C1 segment of cervical spinal cord (tissue), 14 donors: ENCODE data around the gene RNF5.
"Not testable (repeated sequence)": the region's sequence is repeated elsewhere in the genome, so short reads cannot be mapped to it uniquely, and the experiment has no call there.

ENCODE experiments used
- DNase-seq, 14 donors: peaks; one replicate each; lab custom pipeline; 2025; lab: John Stamatoyannopoulos, UW

RNF5 gene

GRCh38 chr6:32175322-32175710 is 2.9 kb upstream of the RNF5 start:
- no peak for DNase-seq

- DNase-seq, result peak; percentile 37 to 98 (median 95)
Observed at GRCh38 chr6:32175711-32176475, 2.3 kb upstream of the RNF5 start, which contains the start of gene AGPAT1. Gene AGPAT1, minus strand, starts transcription at chr6:32176084. Its CDS starts 4,588 bp downstream, at chr6:32171496.

- DNase-seq, result no peak
Observed at GRCh38 chr6:32176476-32177182, 1.6 kb upstream of the RNF5 start.

- peak in 3 of 14 donors; percentile 54 to 75 (median 65) for DNase-seq
Observed at GRCh38 chr6:32177183-32177787, 920 bp upstream of the RNF5 start.

GRCh38 chr6:32178547-32179440 is 589 bp downstream of the RNF5 start:
- DNase-seq, result no peak

DNA sequence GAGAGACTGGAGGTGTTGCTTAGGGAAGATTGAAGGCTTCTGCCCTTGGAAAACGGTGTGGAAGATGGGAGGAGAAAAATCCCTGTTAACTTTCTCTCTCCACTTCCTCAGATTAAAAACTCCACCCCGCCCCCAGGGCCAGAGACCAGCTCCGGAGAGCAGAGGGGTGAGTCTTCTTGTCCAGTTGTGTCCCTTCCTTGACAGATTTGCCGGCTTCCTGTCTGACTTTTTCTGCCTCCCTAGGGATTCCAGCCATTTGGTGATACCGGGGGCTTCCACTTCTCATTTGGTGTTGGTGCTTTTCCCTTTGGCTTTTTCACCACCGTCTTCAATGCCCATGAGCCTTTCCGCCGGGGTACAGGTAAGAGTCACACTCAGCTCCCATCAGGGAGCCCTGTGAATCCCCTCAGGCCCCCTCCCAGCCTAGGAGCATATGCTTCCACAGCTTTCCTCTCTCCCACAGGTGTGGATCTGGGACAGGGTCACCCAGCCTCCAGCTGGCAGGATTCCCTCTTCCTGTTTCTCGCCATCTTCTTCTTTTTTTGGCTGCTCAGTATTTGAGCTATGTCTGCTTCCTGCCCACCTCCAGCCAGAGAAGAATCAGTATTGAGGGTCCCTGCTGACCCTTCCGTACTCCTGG is 1.7 kb downstream of the RNF5 start:
- DNase-seq, result no peak

DNA sequence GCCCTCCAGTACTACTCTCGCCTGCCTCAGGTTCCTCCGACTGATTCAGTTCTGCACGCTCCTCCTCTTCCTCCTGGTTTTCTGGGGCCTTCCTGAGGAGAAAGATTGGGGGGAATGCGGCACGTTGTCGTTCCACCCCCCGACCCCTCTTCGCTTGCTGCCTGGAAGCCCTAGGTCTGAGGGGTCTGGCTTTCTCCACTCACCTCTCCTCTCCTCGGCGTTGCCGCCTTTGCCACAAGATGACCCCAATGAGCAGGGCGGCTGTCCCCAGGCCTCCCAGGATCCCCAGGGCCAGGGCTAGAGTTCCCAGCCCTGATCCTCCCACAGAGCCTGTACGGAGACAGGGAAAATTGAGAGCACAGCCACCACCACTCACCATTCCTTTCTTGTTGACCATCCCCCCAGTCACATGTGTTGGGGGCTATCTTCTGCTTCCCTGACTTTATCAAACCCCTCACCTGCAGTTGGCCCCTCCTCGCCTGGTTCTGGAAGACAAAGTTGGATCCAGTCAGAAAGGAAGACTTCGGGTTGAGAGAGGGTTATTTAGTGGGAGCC is 3.0 kb downstream of the RNF5 start:
- no peak for DNase-seq

DNA sequence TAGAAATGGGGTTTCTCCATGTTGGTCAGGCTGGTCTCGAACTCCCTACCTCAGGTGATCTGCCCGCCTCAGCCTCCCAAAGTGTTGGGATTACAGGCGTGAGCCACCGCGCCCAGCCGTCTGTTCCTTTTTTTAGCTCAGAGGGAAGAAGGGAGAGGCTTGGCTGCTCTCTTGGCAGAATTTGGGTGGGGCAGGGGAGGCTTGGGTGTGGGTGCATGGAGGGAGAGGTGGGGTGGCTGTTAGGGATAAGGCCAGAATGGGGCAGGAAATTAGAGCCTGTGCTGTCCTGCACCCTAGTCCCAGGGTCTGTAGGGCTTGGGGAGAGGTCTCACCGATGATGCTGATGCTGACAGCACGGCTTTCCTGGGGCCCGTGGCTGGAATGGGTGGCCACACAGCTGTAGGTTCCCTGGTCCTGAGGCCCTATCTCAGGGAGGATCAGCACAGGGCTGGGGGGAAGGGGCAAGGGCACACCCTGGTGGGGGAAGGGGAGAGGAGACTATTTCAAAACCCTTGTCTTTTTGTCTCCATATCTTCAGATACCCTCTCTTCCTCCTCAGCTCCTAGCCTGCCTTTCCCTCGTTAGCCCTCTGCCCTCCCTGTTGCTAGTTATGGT is 3.8 kb downstream of the RNF5 start:
- DNase-seq, result no peak

DNA sequence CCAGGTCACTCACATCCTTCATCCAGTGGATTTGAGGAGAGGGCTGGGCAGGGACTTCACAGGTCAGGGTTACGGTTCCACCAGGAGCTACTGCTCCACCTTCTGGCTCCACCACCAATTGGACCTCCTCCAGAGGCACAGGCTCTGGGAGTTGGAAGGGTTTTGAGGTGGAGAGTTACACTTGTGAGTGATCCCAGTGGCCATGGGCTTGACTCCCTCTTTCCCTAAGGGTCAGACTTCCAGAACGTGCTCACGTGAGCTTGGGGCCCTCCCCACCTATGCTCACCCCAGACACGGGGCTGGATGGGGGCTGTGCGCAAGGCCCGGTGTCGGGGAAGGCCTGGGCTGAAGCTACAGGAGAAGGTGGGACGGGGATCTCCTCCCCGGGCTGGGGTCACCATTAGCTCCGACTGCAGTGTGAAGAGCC is 4.4 kb downstream of the RNF5 start:
- no peak for DNase-seq

DNA sequence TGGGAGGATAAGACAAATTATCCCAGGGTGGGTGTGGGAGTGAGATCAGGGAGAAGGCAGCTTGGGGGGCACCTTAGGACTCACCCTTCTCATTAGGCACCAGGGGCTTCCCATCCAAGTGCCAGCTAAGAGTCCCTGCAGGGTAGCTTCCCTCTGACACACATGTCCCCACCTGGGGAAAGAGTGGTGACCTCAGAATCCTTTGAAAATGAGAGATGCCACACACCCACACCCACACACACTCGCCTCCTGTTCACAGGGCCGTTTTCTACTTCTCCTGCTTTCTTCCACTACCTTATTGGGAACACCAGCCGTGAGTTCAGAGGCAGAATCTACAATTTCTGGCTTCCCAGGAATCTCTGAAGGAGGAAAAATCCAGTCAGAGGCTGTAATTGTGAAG is 4.8 kb downstream of the RNF5 start:
- no peak for DNase-seq

GRCh38 chr6:32183483-32184083 is 5.4 kb downstream of the RNF5 start:
- no peak for DNase-seq

GRCh38 chr6:32184084-32184640 is 6.0 kb downstream of the RNF5 start, which contains the start of gene AGER:
Gene AGER, minus strand, starts transcription at chr6:32184253. Its CDS starts 31 bp downstream, at chr6:32184222.
- no peak for DNase-seq

DNA sequence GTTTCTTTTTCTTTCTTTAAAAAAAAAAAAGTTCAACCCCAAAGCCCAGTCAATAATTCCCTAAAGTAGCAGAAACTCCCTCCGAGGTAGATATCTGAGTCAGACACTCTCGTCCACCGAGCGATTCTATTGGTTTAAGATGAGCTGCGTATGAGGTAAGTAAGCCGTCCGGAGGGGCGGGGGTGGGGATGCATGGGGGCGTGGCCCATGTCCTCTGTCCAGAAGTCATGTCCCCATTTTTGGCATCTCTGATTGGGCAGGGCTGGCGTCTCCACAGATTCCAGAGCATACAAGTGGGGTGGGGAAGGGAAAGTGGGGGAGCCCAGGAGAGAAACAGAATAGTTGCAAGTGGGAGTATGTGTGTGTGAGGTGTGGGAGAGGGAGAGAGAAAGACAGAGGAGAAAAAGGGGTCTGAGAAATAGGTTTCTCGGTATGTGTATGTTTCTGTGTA is 7.5 kb downstream of the RNF5 start:
- DNase-seq, result peak in 2 of 14 donors; percentile 13 to 35

DNA sequence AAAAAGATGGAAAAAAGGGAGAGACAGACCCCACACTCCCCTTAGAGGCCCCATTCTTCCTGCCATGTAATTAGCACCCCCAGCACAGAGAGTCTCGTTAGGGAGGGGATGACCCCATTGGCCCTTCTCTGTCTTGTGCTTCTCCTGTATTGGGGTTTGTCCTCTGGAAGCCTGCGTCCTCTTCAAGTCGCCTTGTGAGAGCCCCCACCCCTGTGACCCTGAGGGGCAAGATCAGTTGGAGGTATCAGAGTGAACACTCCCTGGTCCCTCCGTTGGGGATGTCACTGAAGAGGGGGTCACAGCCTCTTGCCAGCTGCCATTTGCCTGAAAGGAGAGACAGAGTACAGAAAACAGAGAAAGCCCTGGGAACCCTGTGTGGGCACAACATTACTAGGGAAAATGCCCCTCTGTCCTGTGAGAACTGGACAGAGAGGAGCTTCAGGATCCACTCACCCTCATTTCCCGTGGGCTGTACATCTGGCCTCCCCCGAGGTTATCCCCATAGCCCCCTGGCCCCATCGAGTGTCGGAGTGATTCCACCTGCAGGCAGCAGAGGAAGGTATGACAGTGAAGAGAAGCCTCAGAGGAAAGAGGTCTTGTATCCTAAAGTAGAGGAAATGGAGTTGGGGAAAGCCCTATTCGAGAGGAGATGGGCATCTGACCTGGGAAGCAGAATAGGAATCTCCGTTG is 8.1 kb downstream of the RNF5 start:
- DNase-seq, result not testable (repeated sequence)

GRCh38 chr6:32187009-32187709 is 9.0 kb downstream of the RNF5 start:
- DNase-seq, result no peak

DNA sequence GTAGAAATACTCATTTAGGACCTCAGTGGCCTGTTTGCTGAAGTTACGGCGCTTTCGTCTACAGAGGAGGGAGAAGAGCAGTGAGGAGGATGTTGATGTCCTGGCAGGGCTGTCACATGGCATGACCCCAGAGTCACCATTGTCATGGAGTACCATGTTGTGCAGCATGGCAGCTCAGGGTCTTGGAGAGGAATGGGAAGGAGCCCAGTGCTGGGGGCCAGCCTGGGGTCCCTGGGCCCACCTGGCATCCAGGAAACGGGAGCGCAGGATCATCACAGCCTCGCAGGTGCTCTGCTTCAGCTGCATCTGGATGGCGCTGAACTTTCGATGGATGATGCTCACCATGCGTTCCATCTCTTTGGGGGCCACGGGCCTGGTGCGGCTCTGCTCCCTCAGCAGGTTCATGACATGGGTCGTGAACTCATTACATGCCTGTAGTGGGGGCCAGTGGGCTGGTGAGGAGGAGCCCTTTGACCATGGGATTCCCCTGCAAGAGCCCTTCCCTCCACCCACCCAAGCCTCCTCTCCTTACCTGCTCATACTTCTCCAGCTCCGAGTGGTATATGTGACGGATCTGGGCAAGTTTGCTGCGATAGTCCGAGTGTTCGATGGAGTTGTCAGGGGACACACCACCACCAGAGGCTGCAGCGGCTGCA is 9.6 kb downstream of the RNF5 start:
- DNase-seq, result not testable (repeated sequence)

DNA sequence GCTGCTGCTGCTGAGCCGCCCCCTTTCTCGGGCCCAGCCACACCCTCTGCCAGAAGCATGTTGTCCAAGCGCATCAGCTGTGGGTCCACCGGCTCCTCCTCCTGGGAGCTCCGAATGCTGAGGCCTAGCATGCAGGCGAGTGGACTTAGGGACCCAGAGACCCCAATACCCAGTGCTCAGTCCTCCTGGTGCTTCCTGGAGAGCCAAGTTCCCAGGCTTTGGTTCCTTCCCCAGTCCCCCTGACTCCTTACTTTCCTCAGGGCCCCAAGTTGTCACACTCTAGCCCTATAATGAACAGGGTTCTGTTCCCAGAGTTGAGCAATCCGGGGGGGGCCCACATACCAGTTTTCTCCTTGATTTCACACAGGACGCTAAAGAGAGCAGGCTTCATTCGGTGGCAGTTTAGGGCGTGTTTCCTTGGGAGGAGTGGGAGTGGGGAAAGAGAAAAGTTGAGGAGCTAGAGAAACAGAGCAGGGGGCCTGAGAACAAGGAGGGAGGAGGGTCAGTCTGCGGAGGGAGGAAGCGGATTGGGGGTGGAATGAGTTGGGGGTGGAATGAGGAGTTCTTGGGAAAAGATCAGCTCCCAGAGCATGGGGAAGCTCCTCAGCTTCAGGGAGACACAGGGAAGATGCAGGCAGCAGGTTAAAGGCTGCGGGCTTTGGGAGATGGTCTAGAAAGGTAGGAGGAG is 10.3 kb downstream of the RNF5 start:
- no peak for DNase-seq
